K562 (cell line): ENCODE data around the gene GAD1. TPM values are rescaled to one million over a fixed set of nuclear protein-coding genes. Genes with fewer than 3 reads are reported as not detected.

Experiments
- ATAC-seq: fragments of 200-7000 bp; cut with Tn5 transposase; 3 replicates; pipeline ENCODE4 v1.9.1; 2020; ENCODE audit warnings: moderate library complexity
- BruUV-seq: library from RNA; stranded (reverse); fragments of 400-500 nt; replicated peaks from 2 replicates; lab custom pipeline; 2021; lab: Mats Ljungman, UMichigan
- CTCF ChIA-PET: fragments of 300-600 bp; formaldehyde crosslinking; extraction: SDS; loops from one replicate; lab custom pipeline; 2021; ENCODE audit warnings: low intra/inter-chr PET ratio; lab: Yijun Ruan, JAX
- POLR2A ChIA-PET: fragments of 300-600, 350-650 bp; sonication (Branson Sonifier 250); formaldehyde crosslinking; extraction: SDS; loops from one replicate; lab custom pipeline; 2021; ENCODE audit warnings: antibody characterized with exemption, inconsistent platforms; lab: Yijun Ruan, JAX
- DNase-seq, 4 experiments: peaks; one replicate each; pipeline versions ENCODE4 v3.0.0 to v3.0.0-alpha.2; 2011 to 2018; ENCODE audit warnings: low spot score in 3 of 4, mixed read lengths in 3 of 4; ENCODE audit errors: extremely low read depth in 1 of 4
- FAIRE-seq: peaks from 2 replicates; lab custom pipeline; 2011; peaks lifted over from hg19 to GRCh38; lab: Jason Lieb, UNC
- H2AFZ ChIP-seq: 2 replicates; pipeline ENCODE4 v1.6.0; 2011; ENCODE audit warnings: low read depth, low read length, control low read depth, inconsistent platforms
- H3K27ac ChIP-seq: fragments of 200-600 bp; 3 replicates; pipeline ENCODE4 v1.8.0; 2011; ENCODE audit warnings: low read depth, mild to moderate bottlenecking, control low read depth, inconsistent platforms, low read length, moderate library complexity, mixed read lengths; ENCODE audit errors: extremely low read depth
- H3K27me3 ChIP-seq, 2 experiments: fragments of 300-600 bp in 1 of 2; 2 replicates in 1 of 2; 3 replicates in 1 of 2; pipeline versions ENCODE4 v1.6.0 to v1.8.0; 2011; ENCODE audit warnings: inconsistent platforms in 2 of 2, low read length in 2 of 2, mild to moderate bottlenecking in 1 of 2, mixed read lengths in 1 of 2, moderate library complexity in 1 of 2; ENCODE audit not compliant: control insufficient read depth in 2 of 2, insufficient read depth in 2 of 2
- H3K36me3 ChIP-seq: fragments of 300-600 bp; 3 replicates; pipeline ENCODE4 v1.8.0; 2011; ENCODE audit warnings: mild to moderate bottlenecking, low read length, inconsistent platforms; ENCODE audit not compliant: control insufficient read depth, insufficient read depth
- H3K4me1 ChIP-seq, 2 experiments: fragments of 200-600 bp in 1 of 2; replicated peaks in 1 of 2; 2 replicates in 1 of 2; 3 replicates in 1 of 2; pipeline versions ENCODE4 v1.5.1 to v1.8.0; 2011; ENCODE audit warnings: inconsistent platforms in 2 of 2, low read length in 2 of 2, mild to moderate bottlenecking in 1 of 2, mixed read lengths in 1 of 2, moderate library complexity in 1 of 2; ENCODE audit not compliant: control insufficient read depth in 2 of 2, insufficient read depth in 2 of 2
- H3K4me2 ChIP-seq: 2 replicates; pipeline ENCODE4 v1.6.1; 2011; ENCODE audit warnings: low read length, control low read depth, inconsistent platforms, mixed read lengths; ENCODE audit not compliant: insufficient read depth
- H3K4me3 ChIP-seq: fragments of 200-600 bp; sonication (generic), shearing (Covaris generic); 2 replicates; pipeline ENCODE4 v1.5.1; 2016; ENCODE audit warnings: control low read depth, inconsistent platforms
- H3K79me2 ChIP-seq: fragments of 200-600 bp; 3 replicates; pipeline ENCODE4 v1.8.0; 2011; ENCODE audit warnings: low read length, inconsistent platforms; ENCODE audit not compliant: control insufficient read depth, insufficient read depth
- H3K9ac ChIP-seq, 2 experiments: 2 replicates each; pipeline versions ENCODE4 v1.6.0 to v1.6.1; 2011; ENCODE audit warnings: low read depth in 2 of 2, low read length in 2 of 2, control low read depth in 1 of 2, inconsistent platforms in 1 of 2, mild to moderate bottlenecking in 1 of 2, mixed read lengths in 1 of 2; ENCODE audit not compliant: insufficient read depth in 1 of 2
- H3K9me1 ChIP-seq: one replicate; pipeline ENCODE4 v1.6.0; 2011; ENCODE audit warnings: inconsistent platforms, mild to moderate bottlenecking, low read length, moderate library complexity; ENCODE audit not compliant: control insufficient read depth, insufficient read depth
- H3K9me3 ChIP-seq: replicated peaks from 2 replicates; pipeline ENCODE4 v1.5.1; 2011; ENCODE audit warnings: low read depth, low read length, inconsistent platforms; ENCODE audit not compliant: control insufficient read depth, insufficient read depth
- H4K20me1 ChIP-seq: replicated peaks from 2 replicates; pipeline ENCODE4 v1.6.1; 2011; ENCODE audit warnings: low read length, inconsistent platforms, mixed read lengths; ENCODE audit not compliant: control insufficient read depth, insufficient read depth
- AFF4 ChIP-seq: sonication (generic); formaldehyde crosslinking; IDR thresholded peaks from 2 replicates; pipeline ENCODE4 v1.8.0; 2023; ENCODE audit warnings: mild to moderate bottlenecking, missing genetic modification reagents
- DLX4 ChIP-seq: fragments of 250-450 bp; sonication (Bioruptor Pico); IDR thresholded peaks from 2 replicates; pipeline ENCODE4 v1.6.1; 2021; ENCODE audit warnings: mild to moderate bottlenecking
- HMGN3 ChIP-seq: IDR thresholded peaks from 2 replicates; pipeline ENCODE4 v1.6.1; 2011; ENCODE audit warnings: borderline replicate concordance, low read depth, mild to moderate bottlenecking, mixed read lengths, low read length; ENCODE audit not compliant: insufficient read length; ENCODE audit errors: extremely low read depth
- HNRNPL ChIP-seq: fragments of 200-400 bp; formaldehyde crosslinking; IDR thresholded peaks from 2 replicates; pipeline ENCODE4 v1.6.1; 2017; ENCODE audit warnings: low read depth, mild to moderate bottlenecking, low read length
- KDM5B ChIP-seq: fragments of 200-600 bp; sonication (generic); IDR thresholded peaks from 2 replicates; pipeline ENCODE4 v1.6.1; 2012; ENCODE audit warnings: low read depth, mild to moderate bottlenecking, moderate library complexity, low read length, control low read depth, inconsistent platforms; ENCODE audit not compliant: insufficient replicate concordance
- MBD1 ChIP-seq: fragments of 250-450 bp; sonication (Bioruptor Pico); IDR thresholded peaks from 2 replicates; pipeline ENCODE4 v1.8.0; 2022; ENCODE audit warnings: inconsistent platforms
- PCBP1 ChIP-seq: fragments of 200-400 bp; formaldehyde crosslinking; IDR thresholded peaks from 2 replicates; pipeline ENCODE4 v1.6.1; 2018; ENCODE audit warnings: mild to moderate bottlenecking, low read depth, low read length; ENCODE audit not compliant: poor library complexity, severe bottlenecking
- POLR2G ChIP-seq: fragments of 200-400 bp; formaldehyde crosslinking; IDR thresholded peaks from 2 replicates; pipeline ENCODE4 v1.6.1; 2017; ENCODE audit warnings: low read depth, mild to moderate bottlenecking, antibody characterized with exemption, low read length, moderate library complexity
- RBBP5 ChIP-seq: fragments of 200-600 bp; sonication (generic); IDR thresholded peaks from 2 replicates; pipeline ENCODE4 v1.6.1; 2012; ENCODE audit warnings: borderline replicate concordance, mild to moderate bottlenecking, low read length, control low read depth, inconsistent platforms; ENCODE audit not compliant: insufficient read depth, poor library complexity, severe bottlenecking
- WGBS: fragments of 100-300 bp; shearing (Covaris generic); methylation state at CpG from one replicate; pipeline ENCODE4 v1.1.6; 2016; ENCODE audit warnings: low coverage, mixed read lengths; ENCODE audit not compliant: insufficient coverage; ENCODE audit errors: missing lambda C conversion rate; 5-methylcytosine and 5-hydroxymethylcytosine counted together
- in situ Hi-C: fragments of 300-500 bp; cut with MboI; formaldehyde crosslinking; loops from 4 replicates; pipeline ENCODE4 v1.15.0; 2018; ENCODE audit warnings: inconsistent platforms, mixed read lengths
- intact Hi-C: fragments of 100-400 bp; cut with micrococcal nuclease; formaldehyde crosslinking; loops from 2 replicates; pipeline ENCODE4 v1.14.2; 2022
- polyA plus RNA-seq, 8 experiments: library from polyadenylated mRNA; depleted of rRNA in 4 of 8; stranded (reverse) in 5 of 8; unstranded in 3 of 8; fragments of >200 nt; fragmentation: Nextera tagmentation in 2 of 8; fragmentation: Illumina TruSeq in 1 of 8; extraction: Ambion mirVana in 2 of 8; extraction: Trizol in 1 of 8; gene quantifications; 2 replicates each; pipeline versions ENCODE4 v1.2.1 to v1.2.3, GENCODE V29; 2011 to 2014; ENCODE audit warnings: inconsistent platforms in 1 of 8, missing spikeins in 1 of 8
- total RNA-seq, 7 experiments: library from RNA; depleted of rRNA in 6 of 7; stranded (reverse); fragments of >200 nt in 6 of 7; fragmentation: Illumina TruSeq in 2 of 7; extraction: Trizol in 2 of 7; gene quantifications; 2 replicates each; pipeline versions ENCODE4 v1.2.1 to v1.2.3, GENCODE V29; 2011 to 2021; ENCODE audit warnings: low replicate concordance in 1 of 7

The GAD1 gene
- total and polyA plus RNA-seq, 9 of the 15 experiments (the other 6 are each of a cell fraction or from before 2014, with no cell fraction given), result 2.7 to 29.1 (median 15.7) TPM

- no peak for TF ChIP-seq DLX4 (CRISPR knock-in tag)
- TF ChIP-seq HMGN3, result no peak
- TF ChIP-seq POLR2G, result 0 out of 2 replicates have a peak, but pooled peaks have one; percentile 23
- no peak for TF ChIP-seq HNRNPL
- no peak for TF ChIP-seq RBBP5
These were observed 5.0 kb downstream of the GAD1 start (continued) for GRCh38 chr2:170821531-170822289.

GRCh38 chr2:170822290-170823087 is 5.8 kb downstream of the GAD1 start:
- Histone ChIP-seq H3K27me3 (peaks cover 0 to 18% of the 10 kb centered on the region in 2 experiments; a peak in 2 of 5 replicates), H4K20me1 (no peaks in the 10 kb centered on the region), H3K9me3 (no peaks in the 10 kb centered on the region; the same call in 1 of the 2 replicates), H3K27ac (no peak overlapping the region; the same call in 2 of the 3 replicates), H3K4me2 (no peak overlapping the region), H3K36me3 (no peaks in the 10 kb centered on the region), H3K79me2 (no peaks in the 10 kb centered on the region; the same call in 2 of the 3 replicates), H2AFZ (no peak overlapping the region), H3K4me1 (peaks cover 0 to 47% of the 10 kb centered on the region in 2 experiments; a peak in 3 of 5 replicates), H3K9ac (no peak overlapping the region), H3K9me1 (no peaks in the 10 kb centered on the region), H3K4me3 (no peak overlapping the region)
- intact Hi-C loops, result no loop called here
- 78% methylated on average over 43 of the region's 43 CpGs for WGBS
- peak; percentile 72 for FAIRE-seq
- ChIA-PET CTCF (no interaction called here), POLR2A (no interaction called here)
- no peak for ATAC-seq
- in situ Hi-C loops, result loop anchor here (25.0 kb wide), 1 partner anchor 885 kb away; no protein-coding TSS in a partner anchor
- no TSS peak for BruUV-seq
- no peak for DNase-seq
- TF ChIP-seq MBD1 (CRISPR knock-in tag), result peak; percentile 50; the same call in 1 of the 2 replicates
- peak; percentile 15 for TF ChIP-seq PCBP1
- TF ChIP-seq KDM5B, result no peak
- no peak for TF ChIP-seq AFF4 (CRISPR knock-in tag)
